ENCODE results near the gene CXCL16.
"Not testable (repeated sequence)": the region's sequence is repeated elsewhere in the genome, so short reads cannot be mapped to it uniquely, and the experiment has no call there.

The CXCL16 gene

GRCh38 chr17:4709794-4710692, 29.7 kb downstream of the CXCL16 start, which contains the start of gene ARRB2:
Gene ARRB2 (plus strand): TSS chr17:4710632. CDS start chr17:4710722, 90 bp downstream.
- Mint-ChIP-seq H3K4me3 (peak within 1 kb of the TSS; percentile 86), H3K4me1 (ENCODE audit: low read depth) (peaks cover 49% of the 10 kb centered on the region), H3K27ac (peak within 1 kb of the TSS; percentile 95), H3K9me3 (no peaks in the 10 kb centered on the region), H3K27me3 (no peaks in the 10 kb centered on the region), H3K36me3 (ENCODE audit: low read depth) (peaks cover 48% of the 10 kb centered on the region)
- intact Hi-C loops (cut with micrococcal nuclease): loop anchor here (1.0 to 2.0 kb wide), 4 partner anchors 21 to 179 kb away; partner anchors contain the start of genes MED11 and PSMB6

- intact Hi-C loops (cut with micrococcal nuclease): no loop called here
- H3K27ac Mint-ChIP-seq: no peak overlapping the region
Measured at GRCh38 chr17:4708436-4708835, 31.3 kb downstream of the CXCL16 start.

GRCh38 chr17:4706121-4706520, 33.6 kb downstream of the CXCL16 start:
- Mint-ChIP-seq H3K27me3 (no peaks in the 10 kb centered on the region), H3K36me3 (ENCODE audit: low read depth) (peaks cover 17% of the 10 kb centered on the region), H3K9me3 (no peaks in the 10 kb centered on the region), H3K4me3 (no peak overlapping the region), H3K4me1 (ENCODE audit: low read depth) (peaks cover 42% of the 10 kb centered on the region), H3K27ac (no peak overlapping the region)
- intact Hi-C loops (cut with micrococcal nuclease): no loop called here

More at GRCh38 chr17:4708436-4708835, 31.3 kb downstream of the CXCL16 start:
- Mint-ChIP-seq H3K4me3 (no peak overlapping the region), H3K9me3 (no peaks in the 10 kb centered on the region), H3K36me3 (ENCODE audit: low read depth) (peaks cover 32% of the 10 kb centered on the region), H3K27me3 (no peaks in the 10 kb centered on the region), H3K4me1 (ENCODE audit: low read depth) (peaks cover 41% of the 10 kb centered on the region)

GRCh38 chr17:4704991-4705390, 34.7 kb downstream of the CXCL16 start:
- peak overlapping the region; percentile 83 for H3K4me3 Mint-ChIP-seq
- H3K36me3 Mint-ChIP-seq (ENCODE audit: low read depth): peaks cover 11% of the 10 kb centered on the region
- H3K4me1 Mint-ChIP-seq (ENCODE audit: low read depth): peaks cover 42% of the 10 kb centered on the region
- H3K27ac Mint-ChIP-seq: peak overlapping the region; percentile 85
- no peaks in the 10 kb centered on the region for H3K9me3 Mint-ChIP-seq
- intact Hi-C loops (cut with micrococcal nuclease): no loop called here
- H3K27me3 Mint-ChIP-seq: no peaks in the 10 kb centered on the region

DNA sequence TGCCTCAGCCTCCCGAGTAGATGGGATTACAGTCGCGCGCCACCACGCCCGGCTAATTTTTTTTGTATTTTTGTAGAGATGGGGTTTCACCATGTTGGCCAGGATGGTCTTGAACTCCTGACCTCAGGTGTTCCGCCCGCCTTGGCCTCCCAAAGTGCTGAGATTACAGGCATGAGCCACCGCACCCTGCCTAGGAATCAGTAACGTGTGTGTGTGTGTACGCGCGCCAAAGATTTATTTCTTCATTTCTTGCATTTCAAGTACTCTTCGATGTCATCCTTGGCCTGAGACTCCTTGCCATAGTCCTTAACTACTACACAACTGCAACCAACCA, 35.2 kb downstream of the CXCL16 start:
- peak overlapping the region; percentile 85 for H3K27ac Mint-ChIP-seq
- H3K4me1 Mint-ChIP-seq (ENCODE audit: low read depth): peaks cover 37% of the 10 kb centered on the region
- H3K9me3 Mint-ChIP-seq; H3K27me3 Mint-ChIP-seq; intact Hi-C loops (cut with micrococcal nuclease): not testable (repeated sequence)
- peaks cover 11% of the 10 kb centered on the region for H3K36me3 Mint-ChIP-seq (ENCODE audit: low read depth)
- peak overlapping the region; percentile 83 for H3K4me3 Mint-ChIP-seq

- Mint-ChIP-seq H3K27ac (peak overlapping the region; percentile 85), H3K36me3 (ENCODE audit: low read depth) (peaks cover 11% of the 10 kb centered on the region), H3K27me3 (no peaks in the 10 kb centered on the region), H3K4me3 (peak overlapping the region; percentile 83), H3K9me3 (no peaks in the 10 kb centered on the region), H3K4me1 (ENCODE audit: low read depth) (peaks cover 35% of the 10 kb centered on the region)
- intact Hi-C loops (cut with micrococcal nuclease): no loop called here
Measured at GRCh38 chr17:4703330-4703691, 36.4 kb downstream of the CXCL16 start.

DNA sequence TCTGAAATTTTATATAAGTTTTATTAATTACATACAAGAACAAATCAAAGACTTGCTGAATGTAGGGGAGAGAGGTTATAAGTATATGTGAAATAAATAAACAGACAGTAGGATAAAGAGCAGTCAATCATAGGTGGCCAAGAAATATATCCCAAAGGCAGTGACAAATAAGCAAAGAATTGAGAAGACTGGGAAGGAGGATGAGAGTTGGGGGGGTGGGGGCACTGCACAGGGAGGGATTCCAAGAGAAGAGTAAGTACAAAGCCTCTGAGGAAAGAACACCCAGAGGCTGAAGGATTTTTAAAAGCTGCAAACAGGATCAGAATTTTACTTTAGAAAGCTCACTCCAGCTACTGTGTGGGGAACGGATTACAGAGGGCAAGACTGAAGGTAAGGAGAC, 38.6 kb downstream of the CXCL16 start:
- peaks cover 43% of the 10 kb centered on the region for H3K4me1 Mint-ChIP-seq (ENCODE audit: low read depth)
- intact Hi-C loops (cut with micrococcal nuclease): no loop called here
- H3K36me3 Mint-ChIP-seq (ENCODE audit: low read depth): peaks cover 31% of the 10 kb centered on the region
- H3K4me3 Mint-ChIP-seq: no peak overlapping the region
- no peaks in the 10 kb centered on the region for H3K9me3 Mint-ChIP-seq
- no peak overlapping the region for H3K27ac Mint-ChIP-seq
- H3K27me3 Mint-ChIP-seq: no peaks in the 10 kb centered on the region

- H3K9me3 Mint-ChIP-seq, H3K27me3 Mint-ChIP-seq, H3K27ac Mint-ChIP-seq, H3K4me3 Mint-ChIP-seq: not testable (repeated sequence)
- H3K36me3 Mint-ChIP-seq (ENCODE audit: low read depth): peaks cover 35% of the 10 kb centered on the region
- intact Hi-C loops (cut with micrococcal nuclease): loop anchor here (1.0 to 5.0 kb wide), 3 partner anchors 63 to 277 kb away; no protein-coding TSS in a partner anchor
- H3K4me1 Mint-ChIP-seq (ENCODE audit: low read depth): peaks cover 39% of the 10 kb centered on the region
Measured at GRCh38 chr17:4699401-4700056, 40.2 kb downstream of the CXCL16 start.

DNA sequence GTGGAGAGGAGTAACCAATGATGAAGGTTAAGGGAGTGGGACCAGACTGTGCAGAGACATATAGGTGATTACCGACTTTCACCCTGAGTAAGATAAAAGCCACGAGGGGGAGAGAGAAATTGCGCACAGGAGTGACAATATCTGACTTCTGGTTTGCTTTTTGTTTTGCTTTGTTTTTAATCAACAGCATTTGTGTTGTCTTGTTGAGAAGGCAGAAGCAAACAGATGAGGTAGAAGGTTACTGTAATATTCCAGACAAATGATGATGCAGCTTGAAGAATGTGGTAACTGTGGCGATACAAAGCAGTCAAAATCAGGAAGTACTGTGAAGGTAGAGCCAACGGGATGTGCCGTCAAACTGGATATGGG, 43.3 kb downstream of the CXCL16 start:
- intact Hi-C loops (cut with micrococcal nuclease): loop anchor here (5.0 kb wide), 1 partner anchor 274 kb away; no protein-coding TSS in a partner anchor
- Mint-ChIP-seq H3K27me3 (no peaks in the 10 kb centered on the region), H3K36me3 (ENCODE audit: low read depth) (peaks cover 39% of the 10 kb centered on the region), H3K27ac (peak overlapping the region; percentile 87), H3K4me1 (ENCODE audit: low read depth) (peaks cover 42% of the 10 kb centered on the region), H3K9me3 (no peaks in the 10 kb centered on the region), H3K4me3 (no peak overlapping the region)

DNA sequence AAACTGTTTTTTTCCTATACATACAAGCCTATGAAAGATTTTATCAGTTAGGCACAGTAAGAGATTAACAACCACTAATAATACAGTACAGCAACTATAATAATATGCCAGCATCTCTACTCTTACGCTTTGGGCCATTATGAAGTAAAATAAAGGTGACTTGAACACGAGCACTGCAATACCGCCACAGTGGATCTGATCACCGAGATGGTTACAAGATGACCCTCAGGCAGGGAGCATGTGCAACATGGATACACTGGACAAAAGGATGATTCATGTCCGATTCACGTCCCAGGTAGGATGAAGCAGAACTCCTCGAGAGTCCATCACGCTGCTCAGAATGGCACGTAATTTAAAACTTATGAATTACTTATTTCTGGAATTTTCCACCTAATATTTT, 46.3 kb downstream of the CXCL16 start:
- Mint-ChIP-seq H3K27ac (peak overlapping the region; percentile 46), H3K4me3 (no peak overlapping the region), H3K4me1 (ENCODE audit: low read depth) (peaks cover 65% of the 10 kb centered on the region), H3K9me3 (no peaks in the 10 kb centered on the region), H3K36me3 (ENCODE audit: low read depth) (peaks cover 60% of the 10 kb centered on the region), H3K27me3 (no peaks in the 10 kb centered on the region)
- intact Hi-C loops (cut with micrococcal nuclease): no loop called here

DNA sequence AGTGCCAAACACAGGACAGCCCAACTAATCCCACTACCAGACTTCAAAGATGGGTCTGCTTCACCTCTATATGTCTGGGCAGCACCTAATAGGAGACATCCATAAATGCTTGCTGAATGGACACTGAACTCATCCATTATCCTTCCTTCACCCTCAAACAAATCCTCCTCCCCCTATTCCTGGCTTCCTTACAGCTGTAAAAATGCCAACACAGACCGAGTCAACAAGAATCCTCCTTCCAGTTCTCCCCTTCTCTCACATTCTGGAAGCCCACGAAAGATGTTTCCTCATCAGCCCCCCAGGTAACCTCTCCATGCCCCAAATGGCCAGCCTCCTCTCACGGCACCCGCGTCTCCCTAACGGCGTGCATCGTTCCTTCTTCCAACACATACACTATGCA, 48.0 kb downstream of the CXCL16 start:
- peak overlapping the region; percentile 66 for H3K27ac Mint-ChIP-seq
- no peaks in the 10 kb centered on the region for H3K27me3 Mint-ChIP-seq
- intact Hi-C loops (cut with micrococcal nuclease): loop anchor here (1.0 kb wide), 1 partner anchor 11 kb away; no protein-coding TSS in a partner anchor
- H3K4me3 Mint-ChIP-seq: peak overlapping the region; percentile 41
- H3K9me3 Mint-ChIP-seq: no peaks in the 10 kb centered on the region
- peaks cover 70% of the 10 kb centered on the region for H3K4me1 Mint-ChIP-seq (ENCODE audit: low read depth)
- peaks cover 63% of the 10 kb centered on the region for H3K36me3 Mint-ChIP-seq (ENCODE audit: low read depth)

DNA sequence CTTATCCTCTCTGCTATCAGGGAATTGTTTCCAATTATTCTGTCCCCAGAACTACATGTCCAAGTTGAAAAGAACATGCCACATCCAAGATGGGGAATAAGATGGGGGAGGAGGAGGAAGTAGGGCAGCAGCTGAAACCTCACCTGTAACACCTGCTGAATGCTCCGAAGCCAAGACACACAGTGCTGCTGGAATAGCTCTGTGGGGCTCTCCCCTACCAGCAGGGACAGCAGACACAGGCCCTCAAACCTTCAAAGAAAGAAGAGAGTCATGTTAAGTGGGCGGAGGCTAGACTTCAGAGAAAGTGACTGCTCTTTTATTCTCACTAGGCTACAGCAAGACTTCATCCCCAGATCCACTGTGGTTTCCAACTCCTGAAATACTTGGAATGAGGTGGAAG, 49.0 kb downstream of the CXCL16 start:
- H3K9me3 Mint-ChIP-seq: no peaks in the 10 kb centered on the region
- H3K36me3 Mint-ChIP-seq (ENCODE audit: low read depth): peaks cover 63% of the 10 kb centered on the region
- H3K27ac Mint-ChIP-seq: peak overlapping the region; percentile 66
- no peaks in the 10 kb centered on the region for H3K27me3 Mint-ChIP-seq
- H3K4me3 Mint-ChIP-seq: peak overlapping the region; percentile 44
- intact Hi-C loops (cut with micrococcal nuclease): loop anchor here (1.0 kb wide), 1 partner anchor 10 kb away; no protein-coding TSS in a partner anchor
- H3K4me1 Mint-ChIP-seq (ENCODE audit: low read depth): peaks cover 67% of the 10 kb centered on the region

- H3K4me3 Mint-ChIP-seq; H3K27me3 Mint-ChIP-seq; H3K9me3 Mint-ChIP-seq; H3K27ac Mint-ChIP-seq; intact Hi-C loops (cut with micrococcal nuclease): not testable (repeated sequence)
- Mint-ChIP-seq H3K4me1 (ENCODE audit: low read depth) (peaks cover 73% of the 10 kb centered on the region), H3K36me3 (ENCODE audit: low read depth) (peaks cover 71% of the 10 kb centered on the region)
Measured at GRCh38 chr17:4689872-4690271, 49.9 kb downstream of the CXCL16 start.

DNA sequence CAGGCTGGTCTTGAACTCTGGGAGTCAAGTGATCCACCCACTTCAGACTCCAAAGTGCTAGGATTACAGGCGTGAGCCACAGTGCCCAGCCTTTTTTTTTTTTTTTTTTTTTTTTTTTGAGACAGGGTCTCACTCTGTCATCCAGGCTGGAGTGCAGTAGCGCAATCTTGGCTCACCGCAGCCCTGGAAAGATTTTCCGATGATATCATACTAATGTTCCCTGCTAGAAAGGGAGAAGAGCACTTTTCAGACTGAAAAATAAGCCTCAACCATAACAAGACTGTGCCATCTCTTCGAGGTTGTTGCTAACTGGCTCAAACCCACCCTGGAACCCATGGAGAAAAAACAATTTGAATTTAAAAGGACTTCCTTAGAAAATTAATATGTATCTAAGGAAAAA, 56.0 kb downstream of the CXCL16 start:
- H3K27ac Mint-ChIP-seq, H3K9me3 Mint-ChIP-seq, H3K27me3 Mint-ChIP-seq, H3K4me3 Mint-ChIP-seq: not testable (repeated sequence)
- Mint-ChIP-seq H3K36me3 (ENCODE audit: low read depth) (peaks cover 92% of the 10 kb centered on the region), H3K4me1 (ENCODE audit: low read depth) (peaks cover 81% of the 10 kb centered on the region)
- intact Hi-C loops (cut with micrococcal nuclease): loop anchor here (5.0 kb wide), 1 partner anchor 36 kb away; no protein-coding TSS in a partner anchor

All from dendritic cell treated with granulocyte-macrophage colony-stimulating factor and Interleukin-4, amounts not matched to agents 40 ng/mL and 50 ng/mL, for 4 days (primary cell).